GM21529 (cell line): ENCODE measurements around the gene BRPF3.

Experiments
- ATAC-seq: cut with Tn5 transposase; IDR thresholded peaks from one replicate; pipeline ENCODE4 v1.9.1; 2021; ENCODE audit not compliant: unreplicated experiment

BRPF3 gene

GRCh38 chr6:36266913-36267644, 70.5 kb downstream of the BRPF3 start:
- no peak for ATAC-seq

- ATAC-seq, result no peak
Measured at GRCh38 chr6:36267731-36268477, 71.4 kb downstream of the BRPF3 start.

DNA sequence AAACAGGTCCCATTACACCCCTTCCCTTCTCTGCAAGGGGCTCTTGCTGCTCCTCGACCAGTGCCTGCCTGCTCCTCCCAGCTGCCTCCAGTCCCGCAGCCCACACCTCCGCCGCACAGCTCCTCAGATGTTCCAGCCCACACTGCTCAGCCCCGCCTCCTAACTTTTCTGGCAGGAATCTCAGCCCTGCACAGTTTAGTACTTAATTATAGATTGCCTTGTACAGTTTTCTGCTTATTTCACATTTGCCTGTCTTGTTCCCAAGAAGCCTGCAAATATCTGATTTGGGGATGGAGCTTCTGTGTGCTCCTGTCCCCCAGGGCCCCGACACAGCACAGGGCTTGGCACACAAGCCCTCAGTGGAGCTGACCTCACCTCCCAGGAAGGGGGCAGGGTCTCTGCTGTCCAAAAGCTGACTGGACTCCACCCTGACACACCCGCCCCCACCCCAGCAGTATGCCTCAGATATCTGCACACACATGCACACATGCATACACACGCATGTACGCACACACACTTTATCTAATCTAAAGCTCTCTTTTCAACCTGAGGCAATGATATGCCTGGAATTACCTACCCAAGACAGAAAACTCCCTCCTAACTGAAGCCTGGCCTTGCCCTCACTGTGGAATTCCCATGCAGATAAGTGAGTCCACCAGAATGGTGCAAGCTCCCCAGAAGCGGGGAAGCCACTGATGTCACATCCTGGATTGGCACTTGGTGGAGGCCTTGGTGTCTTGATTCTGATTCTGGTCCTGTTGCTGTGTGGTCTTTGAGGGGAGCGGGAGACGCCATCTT, 72.1 kb downstream of the BRPF3 start:
- no peak for ATAC-seq

DNA sequence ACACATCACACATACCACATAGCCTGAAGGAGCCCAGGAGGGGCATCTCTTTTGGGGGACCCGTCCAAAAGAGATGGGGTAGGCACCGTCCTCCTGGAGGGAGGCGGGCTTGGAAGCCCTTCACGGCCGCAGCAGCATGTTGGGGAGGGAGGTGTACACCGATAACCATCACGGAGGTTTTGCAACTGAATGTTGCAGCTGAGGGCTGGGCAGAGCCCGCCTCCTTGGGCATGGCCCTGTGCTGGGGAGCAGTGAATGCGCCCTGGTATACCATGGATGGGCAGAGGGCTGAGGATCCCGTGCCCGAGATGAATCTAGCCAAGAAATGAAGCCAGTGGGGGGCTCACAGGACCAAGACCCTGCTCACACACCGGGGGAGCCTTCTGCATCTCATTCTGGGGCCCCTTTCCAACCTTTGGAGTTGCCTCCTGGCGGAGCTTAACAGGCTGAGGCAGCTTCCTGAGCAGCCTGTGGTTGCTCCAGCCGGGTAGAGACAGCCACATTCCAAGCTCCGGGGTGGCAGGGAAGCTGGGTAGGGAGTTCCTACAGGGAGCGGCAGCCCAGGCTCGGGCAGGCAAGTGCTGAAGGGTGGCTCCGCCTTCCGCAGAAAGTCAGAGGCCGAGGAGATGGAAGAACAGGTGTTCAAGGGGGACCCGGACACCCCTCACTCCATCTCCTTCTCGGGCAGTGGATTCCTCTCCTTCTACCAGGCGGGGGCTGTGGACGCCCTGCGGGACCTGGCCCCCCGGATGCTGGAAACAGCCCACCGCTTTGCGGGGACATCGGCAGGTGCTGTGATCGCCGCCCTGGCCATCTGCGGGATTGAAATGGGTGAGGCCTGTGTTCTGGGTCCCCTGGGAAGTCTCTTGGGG, 73.5 kb downstream of the BRPF3 start, which contains the start of gene PNPLA1:
Gene PNPLA1 (plus strand): TSS at position 227 of the 872 bp plus-strand sequence. CDS start 400 bp downstream, at position 627.
- ATAC-seq, result no peak

DNA sequence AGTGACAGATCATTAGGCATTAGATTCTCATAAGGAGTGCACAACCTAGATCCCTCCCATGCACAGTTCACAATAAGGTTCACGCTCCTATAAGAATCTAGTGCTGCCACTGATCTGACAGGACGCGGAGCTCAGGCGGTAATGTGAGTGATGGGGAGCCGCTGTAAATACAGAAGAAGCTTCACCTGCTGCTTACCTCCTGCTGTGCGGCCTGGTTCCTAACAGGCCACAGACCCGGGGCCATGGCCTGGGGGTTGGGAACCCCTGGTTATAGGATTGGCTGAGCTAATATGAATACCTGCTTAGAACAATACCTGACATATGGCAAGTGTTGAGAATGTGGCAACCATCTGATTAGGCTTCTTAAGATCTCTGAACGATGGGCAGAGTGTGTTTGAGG, 75.7 kb downstream of the BRPF3 start:
- no peak for ATAC-seq

DNA sequence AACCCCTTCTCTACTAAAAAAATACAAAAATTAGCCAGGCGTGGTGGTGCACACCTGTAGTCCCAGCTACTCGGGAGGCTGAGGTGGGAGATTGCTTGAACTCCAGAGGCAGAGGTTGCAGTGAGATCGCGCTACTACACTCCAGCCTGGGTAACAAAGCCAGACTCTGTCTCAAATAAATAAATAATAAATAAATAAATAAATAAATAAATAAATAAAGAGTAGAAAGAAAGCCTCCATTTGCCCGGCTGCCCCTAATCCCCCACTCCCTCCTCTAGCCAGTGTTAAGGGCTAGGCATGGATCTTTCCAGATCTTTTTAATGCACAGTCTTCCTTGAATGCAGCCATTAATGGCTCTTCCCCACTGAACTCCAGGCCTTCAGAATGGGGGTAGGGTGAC, 76.5 kb downstream of the BRPF3 start:
- ATAC-seq, result no peak

- ATAC-seq, result no peak
Measured at GRCh38 chr6:36273802-36274514, 77.4 kb downstream of the BRPF3 start.

- no peak for ATAC-seq
Measured at GRCh38 chr6:36276581-36277536, 80.3 kb downstream of the BRPF3 start.

GRCh38 chr6:36277946-36278470, 81.5 kb downstream of the BRPF3 start:
- ATAC-seq, result no peak

DNA sequence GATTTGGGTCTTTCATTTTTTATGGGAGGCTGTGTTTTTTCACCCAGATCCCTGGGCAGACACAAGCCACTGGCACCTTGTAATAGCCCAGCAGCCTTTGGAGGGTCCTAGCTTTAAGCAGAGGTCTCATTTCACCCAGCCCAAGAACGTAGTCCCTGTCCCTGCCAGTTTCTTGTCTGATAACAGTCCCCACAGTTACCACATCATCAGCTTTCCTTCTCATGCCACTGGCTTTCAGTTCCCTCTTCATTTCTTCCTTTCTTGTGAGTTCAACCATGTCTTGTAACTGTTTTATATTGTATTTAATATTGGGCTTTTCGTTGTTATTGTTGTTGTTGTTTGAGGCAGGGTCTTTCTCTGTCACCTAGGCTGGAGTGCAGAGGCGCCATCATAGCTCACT, 83.9 kb downstream of the BRPF3 start:
- no peak for ATAC-seq

- ATAC-seq, result no peak
Measured at GRCh38 chr6:36280983-36281382, 84.4 kb downstream of the BRPF3 start.
